HG03378 (cell line): ENCODE results near the gene TBCB.
"Not testable (repeated sequence)": the region's sequence is repeated elsewhere in the genome, so short reads cannot be mapped to it uniquely, and the experiment has no call there.

Experiments used
- ATAC-seq: cut with Tn5 transposase; IDR thresholded peaks from one replicate; pipeline ENCODE4 v1.9.1; 2021; ENCODE audit warnings: mild to moderate bottlenecking, moderate library complexity; ENCODE audit not compliant: unreplicated experiment

Gene TBCB

DNA sequence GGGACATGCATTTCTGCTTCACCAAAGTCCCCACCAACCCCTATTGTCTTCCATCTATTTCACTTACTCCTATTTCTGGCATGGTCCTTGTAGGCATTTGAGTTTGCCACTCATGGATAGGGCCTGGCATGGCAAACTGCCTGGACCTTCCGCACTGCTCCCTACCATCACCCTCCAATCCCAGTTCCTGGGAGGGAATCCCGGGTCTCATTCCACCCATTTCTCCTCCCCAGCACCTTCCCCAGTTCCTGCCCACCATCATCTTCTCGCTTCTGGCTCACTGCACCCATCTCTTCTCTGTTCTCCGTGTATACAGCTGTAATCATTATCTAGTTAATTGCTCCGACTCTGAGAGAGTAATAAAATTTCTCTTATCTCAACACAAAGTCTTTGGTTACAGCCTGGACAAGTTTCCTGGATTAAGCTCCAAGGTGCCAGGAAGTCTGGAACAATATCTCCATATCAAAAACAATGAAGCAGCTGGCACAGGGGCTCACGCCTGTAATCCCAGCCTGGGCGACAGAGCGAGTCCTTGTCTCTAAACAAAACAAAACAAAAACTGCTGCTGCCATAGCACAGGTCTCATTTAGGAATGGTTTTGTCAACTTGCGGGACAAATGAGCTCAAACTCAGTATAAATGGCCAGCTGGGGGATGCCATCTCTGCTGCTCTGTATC, 54.0 kb downstream of the TBCB start:
- no peak for ATAC-seq

DNA sequence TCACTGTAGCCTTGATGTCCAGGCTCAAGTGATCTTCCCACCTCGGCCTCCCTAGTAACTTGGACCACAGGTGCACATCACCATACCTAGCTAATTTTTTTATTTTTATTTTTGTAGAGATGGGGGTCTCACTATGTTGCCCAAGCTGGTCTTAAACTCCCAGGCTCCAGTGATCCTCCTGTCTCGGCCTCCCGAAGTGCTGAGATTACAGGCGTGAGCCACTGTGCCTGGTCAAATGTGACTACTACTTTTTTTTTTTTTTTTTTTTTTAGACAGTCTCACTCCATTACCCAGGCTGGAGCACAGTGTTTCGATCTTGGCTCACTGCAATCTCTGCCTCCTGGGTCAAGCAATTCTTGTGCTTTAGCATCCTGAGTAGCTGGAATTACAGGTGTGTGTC, 57.6 kb downstream of the TBCB start:
- no peak for ATAC-seq

DNA sequence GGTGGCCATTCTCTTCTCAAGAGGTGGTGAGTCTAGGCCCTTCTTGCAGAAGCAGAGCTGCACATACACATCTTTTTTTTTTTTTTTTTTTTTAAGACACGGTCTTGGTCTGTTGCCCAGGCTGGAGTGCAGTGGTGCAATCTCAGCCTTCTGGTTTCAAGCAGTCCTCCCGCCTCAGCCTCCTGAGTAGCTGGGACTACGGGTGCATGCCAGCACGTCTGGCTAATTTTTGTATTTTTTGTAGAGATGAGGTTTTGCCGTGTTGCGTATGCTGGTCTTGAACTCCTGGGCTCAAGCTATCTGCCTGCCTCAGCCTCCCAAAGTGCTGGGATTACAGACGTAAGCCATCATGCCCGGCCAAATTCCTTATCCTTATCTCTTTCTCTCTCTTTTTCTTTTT, 58.6 kb downstream of the TBCB start:
- not testable (repeated sequence) for ATAC-seq
